GM12878 (cell line): Measurements from ENCODE around the gene PSAT1. TPM values are rescaled to one million over a fixed set of nuclear protein-coding genes. Genes with fewer than 3 reads are reported as not detected.

ENCODE experiments used
- ATAC-seq: fragments of 200-7000 bp; cut with Tn5 transposase; 3 replicates; pipeline ENCODE4 v1.9.1; 2020; ENCODE audit warnings: mild to moderate bottlenecking, moderate library complexity
- BruUV-seq: library from RNA; stranded (reverse); fragments of 400-500 nt; replicated peaks from 2 replicates; lab custom pipeline; 2021; lab: Mats Ljungman, UMichigan
- CTCF ChIA-PET: fragments of 300-600 bp; sonication (Branson Sonifier 250); formaldehyde crosslinking; extraction: SDS; loops from one replicate; lab custom pipeline; 2021; ENCODE audit warnings: inconsistent platforms; lab: Yijun Ruan, JAX
- POLR2A ChIA-PET: fragments of 350-600 bp; formaldehyde crosslinking; extraction: SDS; loops from one replicate; lab custom pipeline; 2021; ENCODE audit warnings: inconsistent platforms; lab: Charles Lee
- RAD21 ChIA-PET: fragments of 300-600 bp; sonication (Branson Sonifier 250); formaldehyde crosslinking; loops from one replicate; lab custom pipeline; 2023; ENCODE audit warnings: antibody characterized with exemption; ENCODE audit not compliant: unreplicated experiment; lab: Charles Lee
- SMC1A ChIA-PET: fragments of 300-600 bp; sonication (Branson Sonifier 250); formaldehyde crosslinking; loops from one replicate; lab custom pipeline; 2023; ENCODE audit not compliant: unreplicated experiment, uncharacterized antibody; lab: Charles Lee
- DNase-seq: peaks from one replicate; pipeline ENCODE4 v3.0.0-alpha.2; 2011; ENCODE audit warnings: low read depth, low spot score
- FAIRE-seq: peaks from 3 replicates; lab custom pipeline; 2011; peaks lifted over from hg19 to GRCh38; lab: Jason Lieb, UNC
- H2AFZ ChIP-seq: 2 replicates; pipeline ENCODE4 v1.6.0; 2011; ENCODE audit warnings: low read depth, low read length, control low read depth; ENCODE audit not compliant: control insufficient read depth
- H3K27ac ChIP-seq: 2 replicates; pipeline ENCODE4 v1.5.1; 2011; ENCODE audit warnings: control low read depth; ENCODE audit not compliant: control insufficient read depth, insufficient read depth
- H3K27me3 ChIP-seq, 2 experiments: replicated peaks in 1 of 2; 2 replicates each; pipeline versions ENCODE4 v1.6.0 to v1.6.1; 2011; ENCODE audit warnings: low read length in 1 of 2; ENCODE audit not compliant: control insufficient read depth in 2 of 2, insufficient read depth in 2 of 2
- H3K36me3 ChIP-seq, 2 experiments: 2 replicates each; pipeline ENCODE4 v1.5.1; 2011; ENCODE audit warnings: low read length in 1 of 2; ENCODE audit not compliant: control insufficient read depth in 2 of 2, insufficient read depth in 2 of 2
- H3K4me1 ChIP-seq: 2 replicates; pipeline ENCODE4 v1.6.1; 2011; ENCODE audit warnings: mild to moderate bottlenecking, low read length, moderate library complexity, mixed read lengths; ENCODE audit not compliant: control insufficient read depth, insufficient read depth
- H3K4me2 ChIP-seq: 2 replicates; pipeline ENCODE4 v1.6.0; 2011; ENCODE audit warnings: control low read depth; ENCODE audit not compliant: control insufficient read depth, insufficient read depth
- H3K4me3 ChIP-seq: fragments of 200-600 bp; sonication (generic); 2 replicates; pipeline ENCODE4 v1.5.1; 2016
- H3K79me2 ChIP-seq: 2 replicates; pipeline ENCODE4 v1.6.0; 2011; ENCODE audit warnings: low read length; ENCODE audit not compliant: control insufficient read depth, insufficient read depth
- H3K9ac ChIP-seq: 2 replicates; pipeline ENCODE4 v1.8.0; 2011; ENCODE audit warnings: low read length, control low read depth, mixed read lengths; ENCODE audit not compliant: control insufficient read depth, insufficient read depth
- H3K9me3 ChIP-seq: replicated peaks from 3 replicates; pipeline ENCODE4 v1.5.1; 2011; ENCODE audit warnings: mild to moderate bottlenecking, low read length; ENCODE audit not compliant: control insufficient read depth, insufficient read depth
- H4K20me1 ChIP-seq: 2 replicates; pipeline ENCODE4 v1.6.0; 2011; ENCODE audit not compliant: control insufficient read depth, insufficient read depth
- ATF3 ChIP-seq: IDR thresholded peaks from 2 replicates; pipeline ENCODE4 v1.6.1; 2011; ENCODE audit warnings: low read depth, mild to moderate bottlenecking, low read length, moderate library complexity, borderline replicate concordance; ENCODE audit errors: extremely low read depth
- CREM ChIP-seq: IDR thresholded peaks from 2 replicates; pipeline ENCODE4 v1.6.1; 2014; ENCODE audit warnings: antibody characterized with exemption, low read depth
- ESRRA ChIP-seq: IDR thresholded peaks from 2 replicates; pipeline ENCODE4 v1.6.1; 2012; ENCODE audit warnings: mild to moderate bottlenecking, low read length, improper control_type of control experiment
- HDAC2 ChIP-seq: fragments of 200-600 bp; sonication (generic); IDR thresholded peaks from 2 replicates; pipeline ENCODE4 v1.6.1; 2017
- HDAC6 ChIP-seq: fragments of 200-600 bp; sonication (generic); IDR thresholded peaks from one replicate; pipeline ENCODE4 v1.8.0; 2017; ENCODE audit warnings: antibody characterized with exemption; ENCODE audit not compliant: unreplicated experiment
- IRF3 ChIP-seq: fragments of 450-650 bp; IDR thresholded peaks from 2 replicates; pipeline ENCODE4 v1.6.1; 2014; ENCODE audit warnings: mild to moderate bottlenecking
- NR2F1 ChIP-seq: fragments of 450-650 bp; conservative IDR thresholded peaks from 2 replicates; pipeline ENCODE4 v1.6.1; 2017; ENCODE audit warnings: mild to moderate bottlenecking
- RAD21 ChIP-seq: IDR thresholded peaks from 2 replicates; pipeline ENCODE4 v1.6.1; 2011; ENCODE audit warnings: mild to moderate bottlenecking, low read depth, low read length, moderate library complexity; ENCODE audit not compliant: insufficient read depth
- RBBP5 ChIP-seq: fragments of 200-600 bp; sonication (generic); conservative IDR thresholded peaks from 2 replicates; pipeline ENCODE4 v1.6.1; 2016
- RELA ChIP-seq: fragments of 450-650 bp; IDR thresholded peaks from 2 replicates; pipeline ENCODE4 v1.8.0; 2014; ENCODE audit warnings: borderline replicate concordance; ENCODE audit not compliant: partially characterized antibody
- SMARCA5 ChIP-seq: fragments of 450-650 bp; IDR thresholded peaks from 2 replicates; pipeline ENCODE4 v1.6.1; 2017; ENCODE audit warnings: mild to moderate bottlenecking
- SUZ12 ChIP-seq: fragments of 200-600 bp; sonication (generic); IDR thresholded peaks from one replicate; pipeline ENCODE4 v1.6.1; 2018; ENCODE audit warnings: antibody characterized with exemption, mild to moderate bottlenecking; ENCODE audit not compliant: unreplicated experiment
- USF2 ChIP-seq: IDR thresholded peaks from 2 replicates; pipeline ENCODE4 v1.6.1; 2011; ENCODE audit warnings: low read depth, low read length, improper control_type of control experiment, borderline replicate concordance
- WGBS: methylation state at CpG from one replicate; pipeline ENCODE4 v1.1.6; 2016; ENCODE audit warnings: low lambda C conversion rate; ENCODE audit not compliant: insufficient replicate concordance, insufficient coverage; ENCODE audit errors: missing lambda C conversion rate; 5-methylcytosine and 5-hydroxymethylcytosine counted together
- in situ Hi-C: fragments of 300-500 bp; cut with MboI; formaldehyde crosslinking; loops from 9 replicates; pipeline ENCODE4 v1.14.3; 2018; ENCODE audit warnings: mixed read lengths
- intact Hi-C: fragments of 100-400 bp; cut with micrococcal nuclease; formaldehyde crosslinking; loops from one replicate; pipeline ENCODE4 v1.14.2; 2022; ENCODE audit not compliant: unreplicated experiment
- polyA plus RNA-seq, 11 experiments: library from polyadenylated mRNA; depleted of rRNA in 4 of 11; unstranded in 6 of 11; stranded (reverse) in 5 of 11; fragments of >200 nt; fragmentation: Nextera tagmentation in 4 of 11; fragmentation: Illumina TruSeq in 1 of 11; extraction: Ambion mirVana in 4 of 11; extraction: Trizol in 1 of 11; gene quantifications; 1 replicate in 1 of 11; 2 replicates in 10 of 11; pipeline versions ENCODE4 v1.2.1 to v1.2.3, GENCODE V29; 2011 to 2016; ENCODE audit warnings: inconsistent platforms in 2 of 11, missing spikeins in 2 of 11, low read depth in 1 of 11
- total RNA-seq, 4 experiments: library from RNA; depleted of rRNA in 3 of 4; stranded (reverse); fragments of >200 nt in 3 of 4; fragmentation: Illumina TruSeq in 1 of 4; extraction: Trizol in 1 of 4; gene quantifications; 2 replicates each; pipeline versions ENCODE4 v1.2.1 to v1.2.3, GENCODE V29; 2013 to 2021

The PSAT1 gene
- total and polyA plus RNA-seq, 10 of the 15 experiments (the other 5 are each of a cell fraction or from before 2014, with no cell fraction given) = 35.1 to 126 (median 51.9) TPM

- DNase-seq = no peak
- H4K20me1 ChIP-seq = no peaks in the 10 kb centered on the region
- ChIA-PET SMC1A (no interaction called here), POLR2A (no interaction called here), CTCF (no interaction called here), RAD21 (no interaction called here)
- no peak overlapping the region for H2AFZ ChIP-seq
- in situ Hi-C loops = no loop called here
- no peak overlapping the region for H3K4me3 ChIP-seq
- H3K27ac ChIP-seq = no peak overlapping the region
- ATAC-seq = no peak
- intact Hi-C loops = no loop called here
- BruUV-seq = no TSS peak
- no peak overlapping the region for H3K4me2 ChIP-seq
- no peak overlapping the region for H3K9ac ChIP-seq
- no peaks in the 10 kb centered on the region for H3K4me1 ChIP-seq
- peaks cover 5 to 6% of the 10 kb centered on the region in 2 experiments for H3K36me3 ChIP-seq
- no peaks in the 10 kb centered on the region for H3K27me3 ChIP-seq
- no peaks in the 10 kb centered on the region for H3K9me3 ChIP-seq
- 88% methylated on average over 16 of the region's 16 CpGs for WGBS
- H3K79me2 ChIP-seq = no peaks in the 10 kb centered on the region
- TF ChIP-seq RBBP5 (no peak), ATF3 (no peak), RAD21 (no peak), SMARCA5 (no peak)
- FAIRE-seq = no peak
Observed at GRCh38 chr9:78306222-78307076, 9.5 kb downstream of the PSAT1 start.

- H3K27ac ChIP-seq = no peak overlapping the region
- H3K27me3 ChIP-seq = no peaks in the 10 kb centered on the region
- H3K9ac ChIP-seq = no peak overlapping the region
- no peaks in the 10 kb centered on the region for H3K4me1 ChIP-seq
- no peak for ATAC-seq
- no peaks in the 10 kb centered on the region for H3K79me2 ChIP-seq
- FAIRE-seq = no peak
- CTCF ChIA-PET = no interaction called here
- RAD21 ChIA-PET = no interaction called here
- SMC1A ChIA-PET = no interaction called here
- no peaks in the 10 kb centered on the region for H3K9me3 ChIP-seq
- POLR2A ChIA-PET = no interaction called here
- H4K20me1 ChIP-seq = no peaks in the 10 kb centered on the region
- H3K4me2 ChIP-seq = no peak overlapping the region
- intact Hi-C loops (no loop called here), in situ Hi-C loops (no loop called here)
- H3K36me3 ChIP-seq = peaks cover 6 to 8% of the 10 kb centered on the region in 2 experiments
- 92% methylated on average over 2 of the region's 2 CpGs for WGBS
- no peak overlapping the region for H2AFZ ChIP-seq
- no peak for DNase-seq
- BruUV-seq = no TSS peak
- no peak overlapping the region for H3K4me3 ChIP-seq
- no peak for TF ChIP-seq IRF3
- TF ChIP-seq NR2F1 = no peak
- no peak for TF ChIP-seq HDAC6
- TF ChIP-seq SUZ12 = no peak
- TF ChIP-seq USF2 = no peak
- no peak for TF ChIP-seq RELA
- TF ChIP-seq HDAC2 = no peak
- no peak for TF ChIP-seq CREM
- TF ChIP-seq ESRRA = no peak
Observed at GRCh38 chr9:78307360-78307759, 10.4 kb downstream of the PSAT1 start.
